GM23338 (cell line): Measurements from ENCODE around the gene TAGLN.

Source experiments
- CREB1 ChIP-seq: fragments of 250-450 bp; sonication (Bioruptor Pico); IDR thresholded peaks from 2 replicates; pipeline ENCODE4 v1.5.0; 2020; ENCODE audit warnings: low read depth, mild to moderate bottlenecking, moderate library complexity
- EZH2 ChIP-seq: fragments of 200-600 bp; sonication (generic); IDR thresholded peaks from one replicate; pipeline ENCODE4 v1.8.0; 2017; ENCODE audit warnings: antibody characterized with exemption, mild to moderate bottlenecking, low read depth; ENCODE audit not compliant: unreplicated experiment
- EZH2phosphoT487 ChIP-seq: fragments of 200-600 bp; sonication (generic); IDR thresholded peaks from one replicate; pipeline ENCODE4 v1.8.1; 2018; ENCODE audit warnings: antibody characterized with exemption; ENCODE audit not compliant: unreplicated experiment
- TF ChIP-seq, protein P1 (sequence below), 2 experiments: fragments of 200-600 bp in 1 of 2; sonication (generic) in 1 of 2; conservative IDR thresholded peaks; 2 replicates each; pipeline versions ENCODE4 v1.5.1 to v1.6.1; 2016 to 2017; ENCODE audit warnings: antibody characterized with exemption in 2 of 2, low read depth in 2 of 2, mild to moderate bottlenecking in 2 of 2, moderate library complexity in 1 of 2

DNA sequence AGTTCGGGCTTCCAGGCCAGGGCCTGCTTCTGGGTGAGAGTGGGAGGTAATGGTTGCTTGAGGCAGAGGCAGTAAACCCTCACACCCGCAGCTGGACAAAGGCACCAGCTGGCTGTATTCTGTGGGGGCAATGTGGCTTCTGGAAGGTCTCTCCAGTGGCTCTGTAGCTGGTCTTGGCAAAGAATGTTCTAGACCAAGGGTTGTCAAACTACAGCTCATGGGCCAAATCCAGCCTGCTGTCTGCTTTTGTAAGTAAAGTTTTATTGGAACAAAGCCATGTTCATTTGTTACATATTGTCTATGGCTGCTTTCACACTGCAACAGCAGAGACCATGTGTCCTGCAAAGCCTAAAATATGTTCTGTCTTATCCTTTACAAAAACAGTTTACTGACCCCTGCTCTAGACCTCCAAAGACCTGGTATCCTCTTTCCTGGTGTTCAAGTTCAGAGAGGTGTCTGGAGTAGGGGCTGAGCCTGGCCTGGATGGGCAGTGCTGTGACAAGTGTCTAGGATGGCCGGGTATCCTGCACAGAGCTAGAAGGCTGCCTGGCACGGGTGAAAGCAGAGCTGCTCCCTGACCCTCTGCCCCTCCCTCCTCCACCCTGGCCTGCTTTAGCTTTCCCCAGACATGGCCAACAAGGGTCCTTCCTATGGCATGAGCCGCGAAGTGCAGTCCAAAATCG, 3.4 kb downstream of the TAGLN start:
- TF ChIP-seq EZH2phosphoT487 = no peak
- TF ChIP-seq, protein P1, sequence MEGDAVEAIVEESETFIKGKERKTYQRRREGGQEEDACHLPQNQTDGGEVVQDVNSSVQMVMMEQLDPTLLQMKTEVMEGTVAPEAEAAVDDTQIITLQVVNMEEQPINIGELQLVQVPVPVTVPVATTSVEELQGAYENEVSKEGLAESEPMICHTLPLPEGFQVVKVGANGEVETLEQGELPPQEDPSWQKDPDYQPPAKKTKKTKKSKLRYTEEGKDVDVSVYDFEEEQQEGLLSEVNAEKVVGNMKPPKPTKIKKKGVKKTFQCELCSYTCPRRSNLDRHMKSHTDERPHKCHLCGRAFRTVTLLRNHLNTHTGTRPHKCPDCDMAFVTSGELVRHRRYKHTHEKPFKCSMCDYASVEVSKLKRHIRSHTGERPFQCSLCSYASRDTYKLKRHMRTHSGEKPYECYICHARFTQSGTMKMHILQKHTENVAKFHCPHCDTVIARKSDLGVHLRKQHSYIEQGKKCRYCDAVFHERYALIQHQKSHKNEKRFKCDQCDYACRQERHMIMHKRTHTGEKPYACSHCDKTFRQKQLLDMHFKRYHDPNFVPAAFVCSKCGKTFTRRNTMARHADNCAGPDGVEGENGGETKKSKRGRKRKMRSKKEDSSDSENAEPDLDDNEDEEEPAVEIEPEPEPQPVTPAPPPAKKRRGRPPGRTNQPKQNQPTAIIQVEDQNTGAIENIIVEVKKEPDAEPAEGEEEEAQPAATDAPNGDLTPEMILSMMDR (conservative IDR thresholded peaks at IDR 0.05; ENCODE audit: low read depth in 2 of 2) = no peak
- no peak for TF ChIP-seq CREB1
- TF ChIP-seq EZH2 = no peak
